Smooth muscle cell (in vitro differentiated cells): ENCODE data around the gene MFSD1. TPM values are rescaled to one million over a fixed set of nuclear protein-coding genes. Genes with fewer than 3 reads are reported as not detected.
A peak's percentile ranks its signal among the peaks of the same experiment; 100 is the strongest.

Experiments used
- DNase-seq: peaks from one replicate; lab custom pipeline; 2025; ENCODE audit not compliant: unreplicated experiment; lab: John Stamatoyannopoulos, UW
- H2AFZ ChIP-seq: fragments of 200-600 bp; sonication (generic); 2 replicates; pipeline ENCODE4 v1.6.0; 2016; ENCODE audit warnings: antibody characterized with exemption, low read depth, mild to moderate bottlenecking
- H3F3A ChIP-seq: fragments of 200-600 bp; sonication (generic); 2 replicates; pipeline ENCODE4 v1.6.0; 2017; ENCODE audit warnings: antibody characterized with exemption, low read depth
- H3K27ac ChIP-seq: fragments of 200-600 bp; sonication (generic); 2 replicates; pipeline ENCODE4 v1.5.1; 2016; ENCODE audit warnings: low read depth, mild to moderate bottlenecking
- H3K27me3 ChIP-seq: fragments of 200-600 bp; sonication (generic); 2 replicates; pipeline ENCODE4 v1.6.1; 2016; ENCODE audit warnings: low read depth, mild to moderate bottlenecking
- H3K36me3 ChIP-seq: fragments of 200-600 bp; sonication (generic); 2 replicates; pipeline ENCODE4 v1.5.1; 2016; ENCODE audit warnings: low read depth
- H3K4me1 ChIP-seq: fragments of 200-600 bp; sonication (generic); 2 replicates; pipeline ENCODE4 v1.5.1; 2016; ENCODE audit warnings: low read depth
- H3K4me2 ChIP-seq: fragments of 200-600 bp; sonication (generic); 2 replicates; pipeline ENCODE4 v1.6.0; 2016; ENCODE audit warnings: mild to moderate bottlenecking
- H3K4me3 ChIP-seq: fragments of 200-600 bp; sonication (generic); 2 replicates; pipeline ENCODE4 v1.5.1; 2016; ENCODE audit warnings: mild to moderate bottlenecking
- H3K79me2 ChIP-seq: fragments of 200-600 bp; sonication (generic); 2 replicates; pipeline ENCODE4 v1.6.0; 2016; ENCODE audit warnings: low read depth, mild to moderate bottlenecking
- H3K9ac ChIP-seq: fragments of 200-600 bp; sonication (generic); 2 replicates; pipeline ENCODE4 v1.6.0; 2016; ENCODE audit warnings: low read depth
- H3K9me3 ChIP-seq: fragments of 200-600 bp; sonication (generic); replicated peaks from 2 replicates; pipeline ENCODE4 v1.5.1; 2016; ENCODE audit warnings: low read depth
- H4K20me1 ChIP-seq: fragments of 200-600 bp; sonication (generic); 2 replicates; pipeline ENCODE4 v1.6.0; 2016; ENCODE audit warnings: low read depth
- CTCF ChIP-seq: fragments of 200-600 bp; sonication (generic); IDR thresholded peaks from 2 replicates; pipeline ENCODE4 v1.5.1; 2017; ENCODE audit warnings: borderline replicate concordance, mild to moderate bottlenecking, antibody characterized with exemption; ENCODE audit not compliant: insufficient read depth, poor library complexity, severe bottlenecking
- WGBS: methylation state at CpG from one replicate; pipeline ENCODE4 v1.1.7; 2016; ENCODE audit warnings: low lambda C conversion rate; 5-methylcytosine and 5-hydroxymethylcytosine counted together
- polyA plus RNA-seq: library from polyadenylated mRNA; unstranded; fragments of >200 nt; fragmentation: Nextera tagmentation; extraction: Ambion mirVana; gene quantifications from 2 replicates; pipeline ENCODE4 v1.2.1, GENCODE V29; 2016
- total RNA-seq: library from RNA; depleted of rRNA; stranded (reverse); fragments of >200 nt; gene quantifications from 2 replicates; pipeline ENCODE4 v1.2.3, GENCODE V29; 2014

MFSD1 gene
- total RNA-seq (91.5 and 95.0 TPM in 2 replicates), polyA plus RNA-seq (60.1 and 64.7 TPM in 2 replicates)

GRCh38 chr3:158801696-158802408, at the start of gene MFSD1:
MFSD1 (plus strand) TSS chr3:158802054; CDS start chr3:158802153, 99 bp downstream.
- peaks cover 8% of the 10 kb centered on the region for H3K79me2 ChIP-seq
- DNase-seq = peak; percentile 79
- H3K9ac ChIP-seq = peak within 1 kb of the TSS; percentile 87
- no peaks in the 10 kb centered on the region for H4K20me1 ChIP-seq
- peak within 1 kb of the TSS; percentile 84 for H3K27ac ChIP-seq
- peaks cover 14% of the 10 kb centered on the region for H3K27me3 ChIP-seq
- no peaks in the 10 kb centered on the region for H3K36me3 ChIP-seq
- TF ChIP-seq CTCF = no peak
- peak within 1 kb of the TSS; percentile 97 for H2AFZ ChIP-seq
- peak within 1 kb of the TSS; percentile 88 for H3K4me2 ChIP-seq
- peak within 1 kb of the TSS; percentile 75 for H3K4me3 ChIP-seq
- H3K9me3 ChIP-seq = no peaks in the 10 kb centered on the region
- peaks cover 7% of the 10 kb centered on the region for H3K4me1 ChIP-seq
- WGBS = 1% methylated on average over 58 of the region's 61 CpGs
- H3F3A ChIP-seq = no peaks in the 10 kb centered on the region

GRCh38 chr3:158753854-158754253, 48.0 kb upstream of the MFSD1 start:
- no peak overlapping the region for H3K9ac ChIP-seq

GRCh38 chr3:158755421-158755820, 46.4 kb upstream of the MFSD1 start:
- Histone ChIP-seq H3K9ac (no peak overlapping the region), H3K4me3 (no peak overlapping the region), H3K9me3 (no peaks in the 10 kb centered on the region), H3K27ac (no peak overlapping the region), H4K20me1 (no peaks in the 10 kb centered on the region), H3K4me1 (no peaks in the 10 kb centered on the region), H3K27me3 (no peaks in the 10 kb centered on the region), H3K36me3 (no peaks in the 10 kb centered on the region), H2AFZ (no peak overlapping the region), H3K79me2 (no peaks in the 10 kb centered on the region), H3F3A (no peaks in the 10 kb centered on the region), H3K4me2 (no peak overlapping the region)
- DNase-seq = no peak
- TF ChIP-seq CTCF = no peak
- 92% methylated on average over 2 of the region's 2 CpGs for WGBS

More at GRCh38 chr3:158753854-158754253, 48.0 kb upstream of the MFSD1 start:
- H3K36me3 ChIP-seq = no peaks in the 10 kb centered on the region
- 97% methylated on average over 5 of the region's 5 CpGs for WGBS
- H2AFZ ChIP-seq = no peak overlapping the region
- no peak for TF ChIP-seq CTCF
- no peak overlapping the region for H3K4me2 ChIP-seq
- no peak overlapping the region for H3K4me3 ChIP-seq
- DNase-seq = no peak
- H3F3A ChIP-seq = no peaks in the 10 kb centered on the region
- no peak overlapping the region for H3K27ac ChIP-seq
- H3K4me1 ChIP-seq = no peaks in the 10 kb centered on the region
- no peaks in the 10 kb centered on the region for H3K9me3 ChIP-seq
- H3K27me3 ChIP-seq = no peaks in the 10 kb centered on the region
- no peaks in the 10 kb centered on the region for H3K79me2 ChIP-seq
- H4K20me1 ChIP-seq = no peaks in the 10 kb centered on the region

- H3K9ac ChIP-seq = no peak overlapping the region
- no peak for TF ChIP-seq CTCF
- no peaks in the 10 kb centered on the region for H3K4me1 ChIP-seq
- no peaks in the 10 kb centered on the region for H3K79me2 ChIP-seq
- no peaks in the 10 kb centered on the region for H3K27me3 ChIP-seq
- no peaks in the 10 kb centered on the region for H3K9me3 ChIP-seq
- 99% methylated on average over 3 of the region's 3 CpGs for WGBS
- no peak overlapping the region for H3K27ac ChIP-seq
- no peak overlapping the region for H3K4me2 ChIP-seq
- H3K4me3 ChIP-seq = no peak overlapping the region
- H4K20me1 ChIP-seq = no peaks in the 10 kb centered on the region
- H2AFZ ChIP-seq = no peak overlapping the region
- no peaks in the 10 kb centered on the region for H3F3A ChIP-seq
- H3K36me3 ChIP-seq = no peaks in the 10 kb centered on the region
- DNase-seq = no peak
Observed at GRCh38 chr3:158761350-158761749, 40.5 kb upstream of the MFSD1 start.
